ENCODE data around the gene CCR5.

CCR5 gene

GRCh38 chr3:46359733-46360493, 10.8 kb upstream of the CCR5 start:
- peak; percentile 21 to 30 for DNase-seq (ENCODE audit: low read depth in 2 of 2)

- DNase-seq (ENCODE audit: low read depth in 2 of 2) = no peak
Measured at GRCh38 chr3:46360907-46361306, 9.8 kb upstream of the CCR5 start.

GRCh38 chr3:46361408-46362283, 9.1 kb upstream of the CCR5 start:
- DNase-seq (ENCODE audit: low read depth in 2 of 2) = no peak

GRCh38 chr3:46365041-46365440, 5.7 kb upstream of the CCR5 start:
- no peak for DNase-seq (ENCODE audit: low read depth in 2 of 2)

GRCh38 chr3:46365737-46366524, 4.8 kb upstream of the CCR5 start:
- DNase-seq (ENCODE audit: low read depth in 2 of 2) = no peak

GRCh38 chr3:46367811-46368210, 2.9 kb upstream of the CCR5 start:
- DNase-seq (ENCODE audit: low read depth in 2 of 2) = no peak

GRCh38 chr3:46368569-46368968, 2.2 kb upstream of the CCR5 start:
- DNase-seq (ENCODE audit: low read depth in 2 of 2) = peak; percentile 35 to 43

GRCh38 chr3:46369151-46369550, 1.6 kb upstream of the CCR5 start:
- DNase-seq (ENCODE audit: low read depth in 2 of 2) = no peak

- peak; percentile 35 to 40 for DNase-seq (ENCODE audit: low read depth in 2 of 2)
Measured at GRCh38 chr3:46369675-46370132, 1.0 kb upstream of the CCR5 start.

GRCh38 chr3:46371519-46372340, 984 bp downstream of the CCR5 start:
- DNase-seq (ENCODE audit: low read depth in 2 of 2) = no peak

- DNase-seq (ENCODE audit: low read depth in 2 of 2) = no peak
Measured at GRCh38 chr3:46372492-46373359, 2.0 kb downstream of the CCR5 start.

- no peak for DNase-seq (ENCODE audit: low read depth in 2 of 2)
Measured at GRCh38 chr3:46374755-46375154, 4.0 kb downstream of the CCR5 start.

GRCh38 chr3:46375218-46375617, 4.5 kb downstream of the CCR5 start:
- no peak for DNase-seq (ENCODE audit: low read depth in 2 of 2)

GRCh38 chr3:46375814-46376213, 5.1 kb downstream of the CCR5 start:
- DNase-seq (ENCODE audit: low read depth in 2 of 2) = no peak

GRCh38 chr3:46378426-46378942, 7.7 kb downstream of the CCR5 start:
- DNase-seq (ENCODE audit: low read depth in 2 of 2) = peak; percentile 43 to 57

GRCh38 chr3:46380471-46381221, 9.9 kb downstream of the CCR5 start:
- no peak for DNase-seq (ENCODE audit: low read depth in 2 of 2)

- no peak for DNase-seq (ENCODE audit: low read depth in 2 of 2)
Measured at GRCh38 chr3:46381625-46382024, 10.9 kb downstream of the CCR5 start.

- DNase-seq (ENCODE audit: low read depth in 2 of 2) = no peak
Measured at GRCh38 chr3:46383211-46383950, 12.6 kb downstream of the CCR5 start.

GRCh38 chr3:46383951-46384330, 13.2 kb downstream of the CCR5 start:
- no peak for DNase-seq (ENCODE audit: low read depth in 2 of 2)
